GM23248 (cell line): ENCODE results near the gene EPHA7. TPM values are rescaled to one million over a fixed set of nuclear protein-coding genes. Genes with fewer than 3 reads are reported as not detected.

Experiments
- DNase-seq: peaks from one replicate; pipeline ENCODE4 v3.0.0-alpha.2; 2015
- H2AFZ ChIP-seq: fragments of 200-600 bp; sonication (generic); 2 replicates; pipeline ENCODE4 v1.6.1; 2016; ENCODE audit warnings: antibody characterized with exemption
- H3F3A ChIP-seq: fragments of 200-600 bp; sonication (generic); 2 replicates; pipeline ENCODE4 v1.6.1; 2016; ENCODE audit warnings: mild to moderate bottlenecking, antibody characterized with exemption, mixed run types; ENCODE audit not compliant: insufficient read depth
- H3K27ac ChIP-seq: fragments of 200-600 bp; sonication (generic); 2 replicates; pipeline ENCODE4 v1.5.1; 2016; ENCODE audit warnings: mild to moderate bottlenecking
- H3K27me3 ChIP-seq: fragments of 200-600 bp; sonication (generic); replicated peaks from 2 replicates; pipeline ENCODE4 v1.6.1; 2016; ENCODE audit warnings: mild to moderate bottlenecking; ENCODE audit not compliant: insufficient read depth
- H3K36me3 ChIP-seq: fragments of 200-600 bp; sonication (generic); 2 replicates; pipeline ENCODE4 v1.6.1; 2016; ENCODE audit warnings: low read depth, mild to moderate bottlenecking
- H3K4me1 ChIP-seq: fragments of 200-600 bp; sonication (generic); 2 replicates; pipeline ENCODE4 v1.6.1; 2016; ENCODE audit warnings: mild to moderate bottlenecking; ENCODE audit not compliant: insufficient read depth
- H3K4me2 ChIP-seq: fragments of 200-600 bp; sonication (generic); one replicate; pipeline ENCODE4 v1.6.1; 2016; ENCODE audit warnings: mild to moderate bottlenecking; ENCODE audit not compliant: unreplicated experiment
- H3K4me3 ChIP-seq: fragments of 200-600 bp; sonication (generic); 2 replicates; pipeline ENCODE4 v1.5.1; 2016; ENCODE audit warnings: mild to moderate bottlenecking
- H3K79me2 ChIP-seq: fragments of 200-600 bp; sonication (generic); 2 replicates; pipeline ENCODE4 v1.6.1; 2016; ENCODE audit warnings: mild to moderate bottlenecking; ENCODE audit not compliant: insufficient read depth
- H3K9ac ChIP-seq: fragments of 200-600 bp; sonication (generic); 2 replicates; pipeline ENCODE4 v1.6.1; 2016; ENCODE audit warnings: mild to moderate bottlenecking
- H3K9me2 ChIP-seq: fragments of 200-600 bp; sonication (generic); 2 replicates; pipeline ENCODE4 v1.6.1; 2016; ENCODE audit warnings: mixed run types, mild to moderate bottlenecking, moderate library complexity; ENCODE audit not compliant: insufficient read depth
- H3K9me3 ChIP-seq: fragments of 200-600 bp; sonication (generic); one replicate; pipeline ENCODE4 v1.6.1; 2017; ENCODE audit warnings: low read depth
- H4K20me1 ChIP-seq: fragments of 200-600 bp; sonication (generic); 2 replicates; pipeline ENCODE4 v1.6.0; 2016; ENCODE audit not compliant: insufficient read depth
- EZH2 ChIP-seq: fragments of 200-600 bp; sonication (generic); IDR thresholded peaks from 2 replicates; pipeline ENCODE4 v1.6.1; 2018; ENCODE audit warnings: antibody characterized with exemption, mild to moderate bottlenecking; ENCODE audit not compliant: insufficient read depth, poor library complexity, severe bottlenecking
- EZH2phosphoT487 ChIP-seq: fragments of 200-600 bp; sonication (generic); IDR thresholded peaks from 2 replicates; pipeline ENCODE4 v1.6.1; 2018; ENCODE audit warnings: antibody characterized with exemption, moderate library complexity, mild to moderate bottlenecking, low read depth; ENCODE audit not compliant: insufficient read depth
- WGBS, 2 experiments: methylation state at CpG; one replicate each; pipeline ENCODE4 v1.1.6; 2015 to 2017; ENCODE audit warnings: low lambda C conversion rate in 2 of 2, low coverage in 1 of 2; ENCODE audit errors: missing lambda C conversion rate in 2 of 2; 5-methylcytosine and 5-hydroxymethylcytosine counted together
- in situ Hi-C: fragments of 300-500 bp; cut with MboI; formaldehyde crosslinking; loops from 2 replicates; pipeline ENCODE4 v1.15.0; 2020
- polyA plus RNA-seq: library from polyadenylated mRNA; unstranded; fragments of >200 nt; fragmentation: Nextera tagmentation; extraction: Ambion mirVana; gene quantifications from 2 replicates; pipeline ENCODE4 v1.2.1, GENCODE V29; 2016
- total RNA-seq: library from RNA; depleted of rRNA; stranded (reverse); fragments of >200 nt; shearing (Covaris generic); gene quantifications from 2 replicates; pipeline ENCODE4 v1.2.3, GENCODE V29; 2014

Gene EPHA7
- total and polyA plus RNA-seq, 2 experiments from 2014 or later: not detected

DNA sequence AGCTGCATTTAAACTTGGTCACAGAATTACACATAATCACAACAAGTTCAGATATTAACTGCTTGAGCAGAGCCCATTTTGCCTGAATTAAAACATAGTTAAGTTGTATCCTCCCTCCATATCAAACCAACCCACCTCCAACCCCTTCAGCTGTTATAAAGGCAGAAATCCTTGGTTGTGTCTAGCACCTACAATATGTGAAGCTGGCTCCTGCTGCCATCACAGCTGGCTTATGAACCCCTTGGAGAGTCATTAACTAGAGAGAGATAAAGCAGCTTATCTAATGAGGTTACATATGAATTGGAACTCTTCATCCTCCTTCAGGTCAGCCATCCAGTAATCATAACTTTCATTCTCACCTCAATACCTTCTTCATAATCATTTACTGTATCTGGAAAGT lies 101.8 kb downstream of the EPHA7 start:
- DNase-seq: no peak
- Histone ChIP-seq H2AFZ (no peak overlapping the region), H3K4me3 (no peak overlapping the region), H3F3A (no peaks in the 10 kb centered on the region), H3K36me3 (no peaks in the 10 kb centered on the region), H3K27ac (no peak overlapping the region), H3K9ac (no peak overlapping the region), H3K4me2 (no peak overlapping the region), H4K20me1 (no peaks in the 10 kb centered on the region), H3K9me2 (no peaks in the 10 kb centered on the region), H3K27me3 (no peaks in the 10 kb centered on the region), H3K4me1 (no peaks in the 10 kb centered on the region), H3K9me3 (no peaks in the 10 kb centered on the region), H3K79me2 (no peaks in the 10 kb centered on the region)
- TF ChIP-seq EZH2phosphoT487 (no peak), EZH2 (no peak)
- in situ Hi-C loops: no loop called here

DNA sequence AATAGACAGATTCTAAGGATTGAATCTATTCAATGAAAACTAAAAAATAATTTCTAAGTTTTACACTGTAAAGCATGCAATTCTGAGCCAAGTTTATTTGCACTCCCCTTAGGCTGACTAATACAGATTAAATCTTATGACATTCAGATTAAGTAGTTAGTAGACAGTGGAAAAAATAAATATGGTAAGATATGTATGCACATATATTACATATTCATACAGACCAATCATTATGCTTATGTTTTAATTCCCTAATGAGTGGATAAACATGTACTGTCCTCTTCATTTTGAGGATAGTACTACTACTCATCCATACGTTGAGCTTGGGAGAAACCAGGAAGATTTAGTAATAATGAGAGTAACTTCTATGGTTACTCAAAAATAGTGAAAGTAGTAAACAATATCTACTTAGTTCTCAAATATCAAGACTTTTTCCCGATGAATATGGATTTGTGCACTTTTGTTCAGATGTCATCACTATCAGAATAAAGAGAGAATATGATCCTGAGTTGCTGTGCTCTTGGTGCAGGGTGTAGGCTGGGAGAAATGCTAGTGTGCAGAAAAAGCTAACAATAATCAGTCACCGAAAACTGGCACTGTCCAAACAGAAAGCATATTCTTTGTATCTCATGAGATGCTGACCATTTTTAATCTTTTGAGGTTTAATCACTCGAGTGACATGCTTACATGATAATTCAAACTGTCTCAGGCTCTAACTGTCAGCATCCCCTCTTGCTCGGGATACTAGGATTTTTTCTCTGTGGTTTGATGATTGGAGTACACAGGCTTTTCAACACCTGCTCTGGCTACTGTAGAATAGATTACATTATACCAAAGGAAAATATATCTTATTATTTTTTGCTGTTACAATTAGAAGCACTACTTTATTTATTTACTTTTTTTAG lies 111.6 kb downstream of the EPHA7 start:
- Histone ChIP-seq H3F3A (no peaks in the 10 kb centered on the region), H4K20me1 (no peaks in the 10 kb centered on the region), H3K36me3 (no peaks in the 10 kb centered on the region), H3K4me2 (no peak overlapping the region), H2AFZ (no peak overlapping the region), H3K4me3 (no peak overlapping the region), H3K27ac (no peak overlapping the region), H3K9me3 (no peaks in the 10 kb centered on the region), H3K79me2 (no peaks in the 10 kb centered on the region), H3K9ac (no peak overlapping the region), H3K27me3 (no peaks in the 10 kb centered on the region), H3K9me2 (no peaks in the 10 kb centered on the region), H3K4me1 (no peaks in the 10 kb centered on the region)
- 10 to 11% methylated on average over 5 of the region's 5 CpGs for WGBS, 2 experiments
- DNase-seq: no peak
- TF ChIP-seq EZH2: no peak
- no peak for TF ChIP-seq EZH2phosphoT487
- in situ Hi-C loops: no loop called here

DNA sequence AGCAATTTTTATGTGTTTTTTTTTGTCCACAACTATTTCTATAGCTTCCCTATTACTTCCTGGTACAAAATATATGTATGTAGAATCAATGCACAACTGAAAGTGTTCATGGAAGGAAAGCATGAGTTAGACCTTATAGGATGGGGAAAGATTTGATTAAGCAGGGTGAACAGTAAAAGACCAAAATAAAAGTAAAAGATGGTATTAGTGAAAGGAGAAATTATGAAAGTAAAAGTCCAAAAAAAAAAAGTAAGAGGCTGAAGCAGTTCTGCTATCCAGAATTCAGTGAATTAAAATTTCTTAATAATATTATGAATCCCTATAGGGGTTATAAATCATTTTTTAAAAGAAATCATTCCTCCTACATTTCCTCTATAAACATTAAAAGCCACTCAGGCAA lies 114.3 kb downstream of the EPHA7 start:
- H2AFZ ChIP-seq: no peak overlapping the region
- H3K4me3 ChIP-seq: no peak overlapping the region
- no peak overlapping the region for H3K27ac ChIP-seq
- H4K20me1 ChIP-seq: no peaks in the 10 kb centered on the region
- no peaks in the 10 kb centered on the region for H3K9me2 ChIP-seq
- H3K36me3 ChIP-seq: no peaks in the 10 kb centered on the region
- H3F3A ChIP-seq: no peaks in the 10 kb centered on the region
- H3K9ac ChIP-seq: no peak overlapping the region
- TF ChIP-seq EZH2: no peak
- TF ChIP-seq EZH2phosphoT487: no peak
- no peak overlapping the region for H3K4me2 ChIP-seq
- in situ Hi-C loops: no loop called here
- H3K4me1 ChIP-seq: no peaks in the 10 kb centered on the region
- no peaks in the 10 kb centered on the region for H3K27me3 ChIP-seq
- no peak for DNase-seq
- no peaks in the 10 kb centered on the region for H3K9me3 ChIP-seq
- no peaks in the 10 kb centered on the region for H3K79me2 ChIP-seq

DNA sequence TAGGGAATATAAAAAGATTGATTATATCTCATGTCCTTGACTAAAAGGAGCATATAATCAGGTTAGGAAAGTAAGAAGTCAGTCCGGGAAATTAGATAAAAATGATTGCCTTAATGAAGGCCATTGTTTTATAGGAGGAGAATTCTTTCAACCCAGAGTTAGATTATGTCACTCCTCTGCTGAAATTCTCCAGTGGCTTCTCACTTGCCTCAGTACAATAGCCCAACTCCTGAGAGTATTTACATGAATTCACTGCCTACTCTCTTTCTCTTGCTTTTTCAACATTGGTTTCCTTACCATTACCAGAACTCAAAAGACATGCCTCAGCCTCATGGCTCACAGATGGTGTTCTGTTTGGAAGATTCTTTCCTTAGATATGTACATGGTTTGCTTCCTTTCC lies 114.9 kb downstream of the EPHA7 start:
- Histone ChIP-seq H3K9me2 (no peaks in the 10 kb centered on the region), H3K9ac (no peak overlapping the region), H3K4me1 (no peaks in the 10 kb centered on the region), H3F3A (no peaks in the 10 kb centered on the region), H2AFZ (no peak overlapping the region), H3K36me3 (no peaks in the 10 kb centered on the region), H3K27ac (no peak overlapping the region), H3K9me3 (no peaks in the 10 kb centered on the region), H3K4me3 (no peak overlapping the region), H4K20me1 (no peaks in the 10 kb centered on the region), H3K4me2 (no peak overlapping the region), H3K27me3 (no peaks in the 10 kb centered on the region), H3K79me2 (no peaks in the 10 kb centered on the region)
- DNase-seq: no peak
- TF ChIP-seq EZH2: no peak
- TF ChIP-seq EZH2phosphoT487: no peak
- in situ Hi-C loops: no loop called here
- WGBS, 2 experiments: 21 to 22% methylated on average over 1 of the region's 1 CpG

DNA sequence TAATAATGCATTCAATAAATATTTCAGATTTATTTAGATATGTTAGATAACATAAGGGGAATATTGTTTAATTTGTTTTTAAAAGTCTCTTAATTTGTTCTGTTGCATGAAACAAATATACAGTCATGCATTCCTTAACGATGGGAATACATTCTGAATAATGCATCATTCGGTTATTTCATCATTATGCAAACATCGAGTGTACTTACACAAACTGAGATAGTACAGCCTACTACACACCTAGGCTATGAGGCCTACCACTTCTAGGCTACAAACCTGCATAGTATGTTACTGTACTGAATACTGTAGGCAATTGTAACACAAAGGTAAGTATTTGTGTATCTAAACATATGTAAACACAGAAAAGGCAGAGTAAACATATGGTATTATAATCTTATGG lies 118.7 kb downstream of the EPHA7 start:
- TF ChIP-seq EZH2: no peak
- WGBS, 2 experiments: 20 to 22% methylated on average over 3 of the region's 3 CpGs
- DNase-seq: no peak
- Histone ChIP-seq H3K79me2 (no peaks in the 10 kb centered on the region), H2AFZ (no peak overlapping the region), H4K20me1 (no peaks in the 10 kb centered on the region), H3K9me2 (no peaks in the 10 kb centered on the region), H3K9ac (no peak overlapping the region), H3K36me3 (no peaks in the 10 kb centered on the region), H3F3A (no peaks in the 10 kb centered on the region), H3K4me1 (no peaks in the 10 kb centered on the region), H3K4me3 (no peak overlapping the region), H3K9me3 (peaks cover 7% of the 10 kb centered on the region), H3K4me2 (no peak overlapping the region), H3K27me3 (no peaks in the 10 kb centered on the region), H3K27ac (no peak overlapping the region)
- in situ Hi-C loops: no loop called here
